ENCODE measurements around the gene KCNQ4. TPM values are rescaled to one million over a fixed set of nuclear protein-coding genes. Genes with fewer than 3 reads are reported as not detected.

Gene KCNQ4
- total RNA-seq, 2 donors from 2014 or later = 0.45 to 1.5 TPM

GRCh38 chr1:40748841-40749718 is 34.5 kb upstream of the KCNQ4 start:
- Mint-ChIP-seq H3K9me3 (no peaks in the 10 kb centered on the region), H3K27me3 (no peaks in the 10 kb centered on the region), H3K36me3 (ENCODE audit: low read depth) (peaks cover 98% of the 10 kb centered on the region), H3K27ac (no peak overlapping the region), H3K4me3 (no peak overlapping the region), H3K4me1 (peaks cover 36% of the 10 kb centered on the region)
- no peak for ATAC-seq (replicated peaks)

GRCh38 chr1:40749817-40750216 is 33.8 kb upstream of the KCNQ4 start:
- no peaks in the 10 kb centered on the region for H3K27me3 Mint-ChIP-seq
- H3K36me3 Mint-ChIP-seq (ENCODE audit: low read depth) = peaks cover 98% of the 10 kb centered on the region

GRCh38 chr1:40750451-40750908 is 33.1 kb upstream of the KCNQ4 start:
- no peaks in the 10 kb centered on the region for H3K27me3 Mint-ChIP-seq
- H3K4me3 Mint-ChIP-seq = no peak overlapping the region
- H3K36me3 Mint-ChIP-seq (ENCODE audit: low read depth) = peaks cover 100% of the 10 kb centered on the region
- no peaks in the 10 kb centered on the region for H3K9me3 Mint-ChIP-seq
- ATAC-seq (replicated peaks) = no peak
- H3K4me1 Mint-ChIP-seq = peaks cover 33% of the 10 kb centered on the region
- peak overlapping the region; percentile 45 for H3K27ac Mint-ChIP-seq

More at GRCh38 chr1:40749817-40750216, 33.8 kb upstream of the KCNQ4 start:
- ATAC-seq (replicated peaks) = no peak
- no peak overlapping the region for H3K4me3 Mint-ChIP-seq
- no peaks in the 10 kb centered on the region for H3K9me3 Mint-ChIP-seq
- peaks cover 36% of the 10 kb centered on the region for H3K4me1 Mint-ChIP-seq
- no peak overlapping the region for H3K27ac Mint-ChIP-seq

- ATAC-seq (replicated peaks) = peak; percentile 37
- H3K36me3 Mint-ChIP-seq (ENCODE audit: low read depth) = peaks cover 100% of the 10 kb centered on the region
- peaks cover 27% of the 10 kb centered on the region for H3K4me1 Mint-ChIP-seq
- H3K27ac Mint-ChIP-seq = peak overlapping the region; percentile 45
- H3K27me3 Mint-ChIP-seq = no peaks in the 10 kb centered on the region
- no peaks in the 10 kb centered on the region for H3K9me3 Mint-ChIP-seq
- H3K4me3 Mint-ChIP-seq = no peak overlapping the region
Observed at GRCh38 chr1:40751802-40752201, 31.8 kb upstream of the KCNQ4 start.

- Mint-ChIP-seq H3K4me1 (peaks cover 25% of the 10 kb centered on the region), H3K36me3 (ENCODE audit: low read depth) (peaks cover 99% of the 10 kb centered on the region)
- peak; percentile 94 for ATAC-seq (replicated peaks)
Observed at GRCh38 chr1:40753142-40753882, 30.3 kb upstream of the KCNQ4 start.

GRCh38 chr1:40754201-40754600 is 29.4 kb upstream of the KCNQ4 start:
- Mint-ChIP-seq H3K4me3 (no peak overlapping the region), H3K27ac (no peak overlapping the region), H3K36me3 (ENCODE audit: low read depth) (peaks cover 99% of the 10 kb centered on the region), H3K4me1 (peaks cover 25% of the 10 kb centered on the region), H3K9me3 (no peaks in the 10 kb centered on the region), H3K27me3 (no peaks in the 10 kb centered on the region)
- no peak for ATAC-seq (replicated peaks)

More at GRCh38 chr1:40753142-40753882, 30.3 kb upstream of the KCNQ4 start:
- Mint-ChIP-seq H3K4me3 (peak overlapping the region; percentile 87), H3K9me3 (no peaks in the 10 kb centered on the region), H3K27me3 (no peaks in the 10 kb centered on the region), H3K27ac (peak overlapping the region; percentile 92)

- ATAC-seq (replicated peaks) = no peak
- H3K9me3 Mint-ChIP-seq = no peaks in the 10 kb centered on the region
- no peaks in the 10 kb centered on the region for H3K27me3 Mint-ChIP-seq
- no peak overlapping the region for H3K4me3 Mint-ChIP-seq
- peak overlapping the region; percentile 30 for H3K27ac Mint-ChIP-seq
- peaks cover 29% of the 10 kb centered on the region for H3K4me1 Mint-ChIP-seq
- H3K36me3 Mint-ChIP-seq (ENCODE audit: low read depth) = peaks cover 99% of the 10 kb centered on the region
Observed at GRCh38 chr1:40755067-40755466, 28.5 kb upstream of the KCNQ4 start.

GRCh38 chr1:40756523-40756922 is 27.1 kb upstream of the KCNQ4 start:
- Mint-ChIP-seq H3K36me3 (ENCODE audit: low read depth) (peaks cover 97% of the 10 kb centered on the region), H3K27ac (no peak overlapping the region)
- ATAC-seq (replicated peaks) = no peak

GRCh38 chr1:40757084-40757483 is 26.5 kb upstream of the KCNQ4 start:
- Mint-ChIP-seq H3K9me3 (no peaks in the 10 kb centered on the region), H3K27me3 (no peaks in the 10 kb centered on the region), H3K4me3 (no peak overlapping the region), H3K4me1 (peaks cover 21% of the 10 kb centered on the region), H3K27ac (no peak overlapping the region), H3K36me3 (ENCODE audit: low read depth) (peaks cover 97% of the 10 kb centered on the region)
- no peak for ATAC-seq (replicated peaks)

More at GRCh38 chr1:40756523-40756922, 27.1 kb upstream of the KCNQ4 start:
- Mint-ChIP-seq H3K4me1 (peaks cover 23% of the 10 kb centered on the region), H3K4me3 (no peak overlapping the region), H3K9me3 (no peaks in the 10 kb centered on the region), H3K27me3 (no peaks in the 10 kb centered on the region)

GRCh38 chr1:40758004-40758403 is 25.6 kb upstream of the KCNQ4 start:
- Mint-ChIP-seq H3K27ac (no peak overlapping the region), H3K4me3 (no peak overlapping the region), H3K9me3 (no peaks in the 10 kb centered on the region), H3K27me3 (no peaks in the 10 kb centered on the region), H3K36me3 (ENCODE audit: low read depth) (peaks cover 96% of the 10 kb centered on the region), H3K4me1 (peaks cover 24% of the 10 kb centered on the region)
- no peak for ATAC-seq (replicated peaks)

- Mint-ChIP-seq H3K27ac (peak overlapping the region; percentile 81), H3K36me3 (ENCODE audit: low read depth) (peaks cover 95% of the 10 kb centered on the region), H3K9me3 (no peaks in the 10 kb centered on the region)
Observed at GRCh38 chr1:40758578-40759343, 24.8 kb upstream of the KCNQ4 start.

GRCh38 chr1:40760984-40761383 is 22.6 kb upstream of the KCNQ4 start:
- Mint-ChIP-seq H3K27ac (peak overlapping the region; percentile 51), H3K27me3 (no peaks in the 10 kb centered on the region), H3K4me1 (peaks cover 34% of the 10 kb centered on the region), H3K4me3 (no peak overlapping the region), H3K9me3 (no peaks in the 10 kb centered on the region), H3K36me3 (ENCODE audit: low read depth) (peaks cover 95% of the 10 kb centered on the region)
- ATAC-seq (replicated peaks) = no peak

More at GRCh38 chr1:40758578-40759343, 24.8 kb upstream of the KCNQ4 start:
- H3K4me1 Mint-ChIP-seq = peaks cover 22% of the 10 kb centered on the region
- no peak overlapping the region for H3K4me3 Mint-ChIP-seq
- ATAC-seq (replicated peaks) = no peak
- H3K27me3 Mint-ChIP-seq = no peaks in the 10 kb centered on the region

- Mint-ChIP-seq H3K27me3 (no peaks in the 10 kb centered on the region), H3K36me3 (ENCODE audit: low read depth) (peaks cover 95% of the 10 kb centered on the region), H3K4me3 (no peak overlapping the region), H3K27ac (peak overlapping the region; percentile 51), H3K4me1 (peaks cover 34% of the 10 kb centered on the region), H3K9me3 (no peaks in the 10 kb centered on the region)
- no peak for ATAC-seq (replicated peaks)
Observed at GRCh38 chr1:40762144-40762923, 21.3 kb upstream of the KCNQ4 start.

Data from activated T-helper 17 cell treated with anti-CD3 and anti-CD28 coated beads, Interleukin-2, amount 50 U/mL, for 72 hours (primary cell).